ENCODE results near the gene SMCP. TPM values are rescaled to one million over a fixed set of nuclear protein-coding genes. Genes with fewer than 3 reads are reported as not detected.

SMCP gene
- total and polyA plus RNA-seq, 2 donors (not counting 1 experiment from before 2014, with no cell fraction given): 0.12 to 0.17 TPM

DNA sequence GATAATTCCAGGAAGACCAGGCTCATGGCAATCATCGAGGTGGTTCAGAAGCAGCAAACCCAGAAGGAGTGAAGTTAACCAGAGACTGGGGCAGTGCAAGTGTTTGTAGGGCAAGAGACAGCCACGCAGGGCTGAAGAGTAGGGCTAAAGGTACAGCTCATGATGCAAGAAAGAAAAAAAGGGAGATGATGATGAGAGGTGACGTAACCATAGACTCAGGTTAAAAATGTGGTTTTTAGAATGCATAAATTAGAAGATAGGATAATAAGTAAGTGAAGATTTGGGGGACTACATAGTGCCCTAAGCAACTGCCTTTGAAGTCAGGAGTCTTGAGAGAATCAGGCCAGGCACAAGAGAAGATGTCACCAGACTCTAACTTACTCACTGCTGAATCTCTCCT lies 18.0 kb upstream of the SMCP start:
- no peak for DNase-seq (ENCODE audit: low read depth in 2 of 2)
- Histone ChIP-seq H3K4me3 (replicated peaks in 1 of 4; ENCODE audit: control extremely low read depth in 1 of 4, insufficient read depth in 1 of 4, low read depth in 3 of 4, low read length in 4 of 4) (no peak overlapping the region), H3K4me2 (ENCODE audit: extremely low read depth, insufficient read depth, low read length) (no peak overlapping the region), H3K9me3 (ENCODE audit: control insufficient read depth, insufficient read depth, low read depth, low read length) (no peaks in the 10 kb centered on the region), H3K27me3 (ENCODE audit: control insufficient read depth, insufficient read depth, low read length) (no peaks in the 10 kb centered on the region), H2AFZ (ENCODE audit: low read length) (no peak overlapping the region), H3K36me3 (ENCODE audit: control insufficient read depth, insufficient read depth, low read length) (no peaks in the 10 kb centered on the region), H3K27ac (ENCODE audit: insufficient read depth, low read length) (no peak overlapping the region), H3K4me1 (ENCODE audit: control insufficient read depth, extremely low read depth, insufficient read depth, low read length) (no peaks in the 10 kb centered on the region), H3K9ac (ENCODE audit: insufficient read depth, low read length) (no peak overlapping the region), H4K20me1 (ENCODE audit: control insufficient read depth, extremely low read depth, insufficient read depth, low read length) (no peaks in the 10 kb centered on the region), H3K79me2 (ENCODE audit: control insufficient read depth, insufficient read depth, low read length) (no peaks in the 10 kb centered on the region)
- no peak for TF ChIP-seq EZH2 (IDR thresholded peaks at IDR 0.05; ENCODE audit: low read length, missing control alignments)
- TF ChIP-seq, protein P1, sequence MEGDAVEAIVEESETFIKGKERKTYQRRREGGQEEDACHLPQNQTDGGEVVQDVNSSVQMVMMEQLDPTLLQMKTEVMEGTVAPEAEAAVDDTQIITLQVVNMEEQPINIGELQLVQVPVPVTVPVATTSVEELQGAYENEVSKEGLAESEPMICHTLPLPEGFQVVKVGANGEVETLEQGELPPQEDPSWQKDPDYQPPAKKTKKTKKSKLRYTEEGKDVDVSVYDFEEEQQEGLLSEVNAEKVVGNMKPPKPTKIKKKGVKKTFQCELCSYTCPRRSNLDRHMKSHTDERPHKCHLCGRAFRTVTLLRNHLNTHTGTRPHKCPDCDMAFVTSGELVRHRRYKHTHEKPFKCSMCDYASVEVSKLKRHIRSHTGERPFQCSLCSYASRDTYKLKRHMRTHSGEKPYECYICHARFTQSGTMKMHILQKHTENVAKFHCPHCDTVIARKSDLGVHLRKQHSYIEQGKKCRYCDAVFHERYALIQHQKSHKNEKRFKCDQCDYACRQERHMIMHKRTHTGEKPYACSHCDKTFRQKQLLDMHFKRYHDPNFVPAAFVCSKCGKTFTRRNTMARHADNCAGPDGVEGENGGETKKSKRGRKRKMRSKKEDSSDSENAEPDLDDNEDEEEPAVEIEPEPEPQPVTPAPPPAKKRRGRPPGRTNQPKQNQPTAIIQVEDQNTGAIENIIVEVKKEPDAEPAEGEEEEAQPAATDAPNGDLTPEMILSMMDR (conservative IDR thresholded peaks at IDR 0.05 in 1 of 2, IDR thresholded peaks at IDR 0.05 in 1 of 2; ENCODE audit: low read depth in 1 of 2, low read length in 2 of 2): no peak

DNA sequence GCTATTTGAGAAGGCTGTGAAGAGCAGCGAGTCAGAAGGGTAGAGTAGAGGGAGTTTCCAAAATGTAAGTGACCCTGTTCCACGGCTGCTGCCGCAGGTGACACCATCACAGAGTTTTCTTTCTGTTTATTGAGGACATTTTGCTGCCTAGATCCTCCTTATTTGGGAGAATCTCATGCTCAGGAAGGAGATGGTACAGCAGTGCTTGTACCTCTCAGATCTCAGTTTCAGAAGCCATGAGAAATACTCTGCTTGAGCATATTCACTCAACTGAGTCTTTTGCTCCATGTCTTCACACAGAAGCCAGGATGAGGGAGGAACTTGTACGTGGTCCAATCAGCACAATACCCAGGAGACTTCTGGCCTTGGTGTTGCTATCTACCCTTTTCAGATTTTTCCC lies 16.7 kb upstream of the SMCP start:
- no peak overlapping the region for H3K9ac ChIP-seq (ENCODE audit: insufficient read depth, low read length)
- H3K79me2 ChIP-seq (ENCODE audit: control insufficient read depth, insufficient read depth, low read length): no peaks in the 10 kb centered on the region
- no peaks in the 10 kb centered on the region for H3K9me3 ChIP-seq (ENCODE audit: control insufficient read depth, insufficient read depth, low read depth, low read length)
- no peak overlapping the region for H3K27ac ChIP-seq (ENCODE audit: insufficient read depth, low read length)
- no peaks in the 10 kb centered on the region for H3K27me3 ChIP-seq (ENCODE audit: control insufficient read depth, insufficient read depth, low read length)
- H3K4me3 ChIP-seq (replicated peaks in 1 of 4; ENCODE audit: control extremely low read depth in 1 of 4, insufficient read depth in 1 of 4, low read depth in 3 of 4, low read length in 4 of 4): no peak overlapping the region
- H3K4me2 ChIP-seq (ENCODE audit: extremely low read depth, insufficient read depth, low read length): no peak overlapping the region
- no peak overlapping the region for H2AFZ ChIP-seq (ENCODE audit: low read length)
- TF ChIP-seq EZH2 (IDR thresholded peaks at IDR 0.05; ENCODE audit: low read length, missing control alignments): no peak
- TF ChIP-seq, protein P1 (conservative IDR thresholded peaks at IDR 0.05 in 1 of 2, IDR thresholded peaks at IDR 0.05 in 1 of 2; ENCODE audit: low read depth in 1 of 2, low read length in 2 of 2): no peak
- H3K4me1 ChIP-seq (ENCODE audit: control insufficient read depth, extremely low read depth, insufficient read depth, low read length): no peaks in the 10 kb centered on the region
- no peaks in the 10 kb centered on the region for H4K20me1 ChIP-seq (ENCODE audit: control insufficient read depth, extremely low read depth, insufficient read depth, low read length)
- no peaks in the 10 kb centered on the region for H3K36me3 ChIP-seq (ENCODE audit: control insufficient read depth, insufficient read depth, low read length)
- no peak for DNase-seq (ENCODE audit: low read depth in 2 of 2)

DNA sequence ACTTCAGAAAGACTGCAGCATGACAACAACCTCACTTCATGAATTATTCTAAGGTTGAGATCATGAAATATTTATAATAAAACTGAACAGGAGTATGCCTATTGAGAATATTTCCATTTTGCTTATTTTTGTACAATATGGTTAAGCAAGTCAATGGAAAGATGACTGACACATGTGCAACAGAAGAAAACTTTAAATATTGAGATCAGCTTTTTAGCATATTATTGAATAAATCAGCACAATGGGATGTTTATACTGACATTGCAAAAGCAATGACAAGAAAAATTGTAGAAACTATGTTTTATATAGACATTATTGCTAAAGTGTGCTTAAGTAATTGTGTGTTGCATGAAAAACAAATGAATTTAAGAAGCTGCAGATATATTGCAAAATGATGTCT lies 13.7 kb upstream of the SMCP start:
- no peak overlapping the region for H3K4me3 ChIP-seq (replicated peaks in 1 of 4; ENCODE audit: control extremely low read depth in 1 of 4, insufficient read depth in 1 of 4, low read depth in 3 of 4, low read length in 4 of 4)
- H3K27ac ChIP-seq (ENCODE audit: insufficient read depth, low read length): no peak overlapping the region
- no peak for DNase-seq (ENCODE audit: low read depth in 2 of 2)
- H4K20me1 ChIP-seq (ENCODE audit: control insufficient read depth, extremely low read depth, insufficient read depth, low read length): no peaks in the 10 kb centered on the region
- H3K27me3 ChIP-seq (ENCODE audit: control insufficient read depth, insufficient read depth, low read length): no peaks in the 10 kb centered on the region
- no peak overlapping the region for H3K9ac ChIP-seq (ENCODE audit: insufficient read depth, low read length)
- no peak for TF ChIP-seq EZH2 (IDR thresholded peaks at IDR 0.05; ENCODE audit: low read length, missing control alignments)
- TF ChIP-seq, protein P1 (conservative IDR thresholded peaks at IDR 0.05 in 1 of 2, IDR thresholded peaks at IDR 0.05 in 1 of 2; ENCODE audit: low read depth in 1 of 2, low read length in 2 of 2): no peak
- no peaks in the 10 kb centered on the region for H3K9me3 ChIP-seq (ENCODE audit: control insufficient read depth, insufficient read depth, low read depth, low read length)
- no peaks in the 10 kb centered on the region for H3K36me3 ChIP-seq (ENCODE audit: control insufficient read depth, insufficient read depth, low read length)
- no peaks in the 10 kb centered on the region for H3K4me1 ChIP-seq (ENCODE audit: control insufficient read depth, extremely low read depth, insufficient read depth, low read length)
- H3K79me2 ChIP-seq (ENCODE audit: control insufficient read depth, insufficient read depth, low read length): no peaks in the 10 kb centered on the region
- H2AFZ ChIP-seq (ENCODE audit: low read length): no peak overlapping the region
- no peak overlapping the region for H3K4me2 ChIP-seq (ENCODE audit: extremely low read depth, insufficient read depth, low read length)
